PC-3 (cell line): ENCODE measurements around the gene C5. TPM values are rescaled to one million over a fixed set of nuclear protein-coding genes. Genes with fewer than 3 reads are reported as not detected.
A peak's percentile ranks its signal among the peaks of the same experiment; 100 is the strongest.

Experiments used
- ATAC-seq: fragments of 200-7000 bp; cut with Tn5 transposase; 2 replicates; pipeline ENCODE4 v1.9.1; 2020; ENCODE audit warnings: mild to moderate bottlenecking, moderate library complexity
- BruUV-seq: library from RNA; stranded (reverse); fragments of 400-500 nt; replicated peaks from 2 replicates; lab custom pipeline; 2021; lab: Mats Ljungman, UMichigan
- CTCF ChIA-PET: fragments of 300-600 bp; sonication (Branson Sonifier 250); formaldehyde crosslinking; loops from one replicate; lab custom pipeline; 2022; ENCODE audit warnings: antibody characterized with exemption; lab: Charles Lee
- POLR2A ChIA-PET: fragments of 300-600 bp; sonication (Branson Sonifier 250); formaldehyde crosslinking; loops from one replicate; lab custom pipeline; 2022; ENCODE audit warnings: antibody characterized with exemption; ENCODE audit not compliant: unreplicated experiment; lab: Charles Lee
- DNase-seq: peaks from one replicate; pipeline ENCODE4 v3.0.0-alpha.2; 2015
- H2AFZ ChIP-seq: fragments of 300-600 bp; sonication (generic); 2 replicates; pipeline ENCODE4 v1.6.0; 2016; ENCODE audit warnings: antibody characterized with exemption, low read length
- H3F3A ChIP-seq: fragments of 300-600 bp; sonication (generic); one replicate; pipeline ENCODE4 v1.6.0; 2017; ENCODE audit warnings: antibody characterized with exemption, low read length, control low read depth, mild to moderate bottlenecking; ENCODE audit not compliant: unreplicated experiment
- H3K27ac ChIP-seq: fragments of 300-600 bp; sonication (generic); 2 replicates; pipeline ENCODE4 v1.5.1; 2016; ENCODE audit warnings: mild to moderate bottlenecking, low read length
- H3K27me3 ChIP-seq: fragments of 300-600 bp; sonication (generic); 2 replicates; pipeline ENCODE4 v1.6.1; 2016; ENCODE audit warnings: low read length, mixed read lengths
- H3K36me3 ChIP-seq: fragments of 300-600 bp; sonication (generic); 2 replicates; pipeline ENCODE4 v1.6.1; 2016; ENCODE audit warnings: low read depth, mixed run types, low read length, mixed read lengths
- H3K4me1 ChIP-seq: fragments of 300-600 bp; sonication (generic); 2 replicates; pipeline ENCODE4 v1.5.1; 2016; ENCODE audit warnings: low read length; ENCODE audit not compliant: insufficient read depth
- H3K4me2 ChIP-seq: fragments of 300-600 bp; sonication (generic); 2 replicates; pipeline ENCODE4 v1.6.0; 2016; ENCODE audit warnings: low read length
- H3K4me3 ChIP-seq: fragments of 300-600 bp; sonication (generic); 2 replicates; pipeline ENCODE4 v1.5.1; 2016; ENCODE audit warnings: mild to moderate bottlenecking, low read length, mixed read lengths
- H3K79me2 ChIP-seq: fragments of 300-600 bp; sonication (generic); 2 replicates; pipeline ENCODE4 v1.6.1; 2017; ENCODE audit warnings: low read length, mixed read lengths
- H3K9ac ChIP-seq: fragments of 300-600 bp; sonication (generic); 2 replicates; pipeline ENCODE4 v1.6.0; 2016; ENCODE audit warnings: mild to moderate bottlenecking, low read length
- H3K9me2 ChIP-seq: fragments of 300-600 bp; sonication (generic); replicated peaks from 2 replicates; pipeline ENCODE4 v1.6.1; 2016; ENCODE audit warnings: mixed run types, low read length, mixed read lengths
- H3K9me3 ChIP-seq: fragments of 300-600 bp; sonication (generic); 2 replicates; pipeline ENCODE4 v1.6.1; 2016; ENCODE audit warnings: low read length, mixed read lengths
- H4K20me1 ChIP-seq: fragments of 300-600 bp; sonication (generic); 2 replicates; pipeline ENCODE4 v1.6.1; 2016; ENCODE audit warnings: low read length, mixed read lengths
- EZH2 ChIP-seq: fragments of 300-600 bp; sonication (generic); IDR thresholded peaks from one replicate; pipeline ENCODE4 v1.6.1; 2017; ENCODE audit warnings: antibody characterized with exemption, mild to moderate bottlenecking, low read length; ENCODE audit not compliant: unreplicated experiment
- EZH2phosphoT487 ChIP-seq: fragments of 300-600 bp; sonication (generic); IDR thresholded peaks from 2 replicates; pipeline ENCODE4 v1.6.1; 2018; ENCODE audit warnings: mild to moderate bottlenecking, antibody characterized with exemption, low read length, borderline replicate concordance
- intact Hi-C: fragments of 100-400 bp; cut with micrococcal nuclease; formaldehyde crosslinking; loops from 2 replicates; pipeline ENCODE4 v1.9.0; 2023
- total RNA-seq: library from RNA; depleted of rRNA; stranded (reverse); fragments of >200 nt; gene quantifications from 2 replicates; pipeline ENCODE4 v1.2.3, GENCODE V29; 2014
- TF ChIP-seq, protein P1 (sequence below): fragments of 300-600 bp; sonication (generic); conservative IDR thresholded peaks from 2 replicates; pipeline ENCODE4 v1.5.1; 2017; ENCODE audit warnings: antibody characterized with exemption, low read depth, mild to moderate bottlenecking, low read length

Gene C5
- total RNA-seq, 1 experiment from 2014 or later: 2.9 TPM

DNA sequence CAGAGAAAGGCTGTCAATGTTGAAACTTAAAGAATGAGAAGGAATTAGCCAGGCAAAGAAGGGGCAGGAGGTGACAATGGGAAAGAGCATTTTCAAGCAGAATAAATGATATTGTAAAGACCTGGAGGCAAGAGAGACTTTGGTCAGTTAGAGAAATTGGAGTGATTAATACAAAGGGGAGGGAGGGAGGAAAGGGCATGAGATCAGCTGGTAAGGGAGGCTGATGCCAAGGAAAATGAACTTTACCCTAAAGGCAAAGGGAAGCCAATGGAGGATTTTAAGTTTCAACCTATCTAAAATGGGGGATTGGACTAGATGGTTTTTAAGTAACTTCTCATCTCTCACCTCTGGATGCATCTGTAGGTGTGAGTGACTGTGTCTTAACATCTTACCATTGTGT is 23.3 kb downstream of the C5 start:
- Histone ChIP-seq H3F3A (peaks cover 8% of the 10 kb centered on the region), H3K4me1 (peaks cover 26% of the 10 kb centered on the region), H3K4me3 (peak overlapping the region; percentile 44), H3K9ac (peak overlapping the region; percentile 76), H3K27me3 (no peaks in the 10 kb centered on the region), H3K4me2 (peak overlapping the region; percentile 76), H3K36me3 (no peaks in the 10 kb centered on the region), H4K20me1 (no peaks in the 10 kb centered on the region), H3K27ac (peak overlapping the region; percentile 97), H3K9me3 (no peaks in the 10 kb centered on the region), H3K9me2 (no peaks in the 10 kb centered on the region), H3K79me2 (no peaks in the 10 kb centered on the region), H2AFZ (peak overlapping the region; percentile 30)
- TF ChIP-seq EZH2 (no peak), EZH2phosphoT487 (no peak)
- no TSS peak for BruUV-seq
- POLR2A ChIA-PET: no interaction called here
- intact Hi-C loops: loop anchor here (2.0 kb wide), 2 partner anchors 40 to 46 kb away; no protein-coding TSS in a partner anchor
- peak; percentile 40 for DNase-seq
- CTCF ChIA-PET: no interaction called here
- ATAC-seq: peak; percentile 27

DNA sequence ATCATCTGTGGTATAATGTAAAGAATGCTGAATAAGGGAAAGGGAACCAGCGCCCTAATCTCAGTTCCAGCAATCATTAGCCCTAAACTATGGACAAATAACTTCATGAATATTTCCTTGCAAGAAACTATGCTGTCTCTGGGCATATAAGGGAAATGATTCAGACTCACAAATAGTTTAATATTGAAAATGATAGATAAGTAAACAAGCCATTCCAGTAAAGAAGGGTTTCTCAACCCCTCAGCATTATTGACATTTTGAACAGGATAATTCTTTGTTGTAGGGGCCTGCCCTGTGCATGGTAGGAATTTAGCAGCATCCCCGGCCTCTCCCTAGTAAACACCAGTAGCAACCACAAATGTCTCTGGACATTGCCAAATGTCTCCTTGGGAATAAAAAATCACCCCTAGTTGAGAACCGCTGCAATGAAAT is 23.8 kb downstream of the C5 start:
- DNase-seq: peak; percentile 78
- H4K20me1 ChIP-seq: no peaks in the 10 kb centered on the region
- no TSS peak for BruUV-seq
- ChIA-PET POLR2A (no interaction called here), CTCF (no interaction called here)
- peak overlapping the region; percentile 44 for H3K4me3 ChIP-seq
- H3K9me3 ChIP-seq: no peaks in the 10 kb centered on the region
- H3K4me1 ChIP-seq: peaks cover 26% of the 10 kb centered on the region
- no peaks in the 10 kb centered on the region for H3K27me3 ChIP-seq
- H3K9ac ChIP-seq: peak overlapping the region; percentile 79
- TF ChIP-seq, protein P1, sequence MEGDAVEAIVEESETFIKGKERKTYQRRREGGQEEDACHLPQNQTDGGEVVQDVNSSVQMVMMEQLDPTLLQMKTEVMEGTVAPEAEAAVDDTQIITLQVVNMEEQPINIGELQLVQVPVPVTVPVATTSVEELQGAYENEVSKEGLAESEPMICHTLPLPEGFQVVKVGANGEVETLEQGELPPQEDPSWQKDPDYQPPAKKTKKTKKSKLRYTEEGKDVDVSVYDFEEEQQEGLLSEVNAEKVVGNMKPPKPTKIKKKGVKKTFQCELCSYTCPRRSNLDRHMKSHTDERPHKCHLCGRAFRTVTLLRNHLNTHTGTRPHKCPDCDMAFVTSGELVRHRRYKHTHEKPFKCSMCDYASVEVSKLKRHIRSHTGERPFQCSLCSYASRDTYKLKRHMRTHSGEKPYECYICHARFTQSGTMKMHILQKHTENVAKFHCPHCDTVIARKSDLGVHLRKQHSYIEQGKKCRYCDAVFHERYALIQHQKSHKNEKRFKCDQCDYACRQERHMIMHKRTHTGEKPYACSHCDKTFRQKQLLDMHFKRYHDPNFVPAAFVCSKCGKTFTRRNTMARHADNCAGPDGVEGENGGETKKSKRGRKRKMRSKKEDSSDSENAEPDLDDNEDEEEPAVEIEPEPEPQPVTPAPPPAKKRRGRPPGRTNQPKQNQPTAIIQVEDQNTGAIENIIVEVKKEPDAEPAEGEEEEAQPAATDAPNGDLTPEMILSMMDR: no peak
- TF ChIP-seq EZH2phosphoT487: no peak
- TF ChIP-seq EZH2: no peak
- no peaks in the 10 kb centered on the region for H3K79me2 ChIP-seq
- peak overlapping the region; percentile 97 for H3K27ac ChIP-seq
- H3K36me3 ChIP-seq: no peaks in the 10 kb centered on the region
- intact Hi-C loops: loop anchor here (2.0 kb wide), 2 partner anchors 39 to 47 kb away; no protein-coding TSS in a partner anchor
- H2AFZ ChIP-seq: peak overlapping the region; percentile 30
- peak overlapping the region; percentile 76 for H3K4me2 ChIP-seq
- no peaks in the 10 kb centered on the region for H3K9me2 ChIP-seq
- peaks cover 8% of the 10 kb centered on the region for H3F3A ChIP-seq
- ATAC-seq: peak; percentile 94

DNA sequence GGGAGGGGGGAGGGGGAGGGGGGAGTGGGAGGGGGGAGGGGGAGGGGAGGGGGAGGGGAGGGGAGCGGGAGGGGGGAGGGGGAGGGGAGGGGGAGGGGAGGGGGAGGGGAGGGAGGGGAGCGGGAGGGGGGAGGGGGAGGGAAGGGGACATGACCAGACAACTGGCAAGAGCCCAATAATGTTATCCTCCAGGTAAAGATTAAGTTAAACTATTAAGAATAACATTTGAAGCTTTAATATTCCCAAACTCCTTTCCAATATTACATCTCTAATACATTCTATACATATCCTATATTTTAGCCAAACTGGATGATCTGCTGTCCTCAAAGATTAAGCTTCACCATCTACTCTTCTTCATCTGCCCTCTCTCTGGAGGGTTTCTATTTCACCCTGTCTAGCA is 25.8 kb downstream of the C5 start:
- no peak for TF ChIP-seq EZH2phosphoT487
- TF ChIP-seq, protein P1: no peak
- no peak for TF ChIP-seq EZH2
- POLR2A ChIA-PET: interaction anchor here (0.6 kb wide), 1 partner anchor 18 kb away, joined by 3 read pairs; no protein-coding TSS in a partner anchor
- CTCF ChIA-PET: interaction anchor here (1.0 kb wide), 1 partner anchor 36 kb away, joined by 3 read pairs; no protein-coding TSS in a partner anchor

More for the DNA sequence above, 25.8 kb downstream of the C5 start:
- DNase-seq (no peak), ATAC-seq (no peak)
- no peaks in the 10 kb centered on the region for H3K27me3 ChIP-seq
- H3F3A ChIP-seq: peaks cover 8% of the 10 kb centered on the region
- no peaks in the 10 kb centered on the region for H4K20me1 ChIP-seq
- no TSS peak for BruUV-seq
- H3K27ac ChIP-seq: peak overlapping the region; percentile 97
- no peaks in the 10 kb centered on the region for H3K9me2 ChIP-seq
- H3K4me3 ChIP-seq: no peak overlapping the region
- no peaks in the 10 kb centered on the region for H3K79me2 ChIP-seq
- H3K4me1 ChIP-seq: peaks cover 26% of the 10 kb centered on the region
- H3K9ac ChIP-seq: no peak overlapping the region
- H3K4me2 ChIP-seq: no peak overlapping the region
- intact Hi-C loops: no loop called here
- no peaks in the 10 kb centered on the region for H3K36me3 ChIP-seq
- no peak overlapping the region for H2AFZ ChIP-seq
- H3K9me3 ChIP-seq: no peaks in the 10 kb centered on the region
